HG03097 (cell line): ENCODE results near the gene WFS1.

Experiments used
- ATAC-seq: cut with Tn5 transposase; IDR thresholded peaks from one replicate; pipeline ENCODE4 v1.9.1; 2021; ENCODE audit not compliant: unreplicated experiment, low FRiP score

The WFS1 gene

GRCh38 chr4:6319530-6320150, 50.0 kb downstream of the WFS1 start:
- no peak for ATAC-seq

- no peak for ATAC-seq
These were observed 51.0 kb downstream of the WFS1 start for GRCh38 chr4:6320663-6321062.

- no peak for ATAC-seq
These were observed 51.7 kb downstream of the WFS1 start for GRCh38 chr4:6321361-6321760.

- no peak for ATAC-seq
These were observed 52.6 kb downstream of the WFS1 start for GRCh38 chr4:6322067-6322760.

DNA sequence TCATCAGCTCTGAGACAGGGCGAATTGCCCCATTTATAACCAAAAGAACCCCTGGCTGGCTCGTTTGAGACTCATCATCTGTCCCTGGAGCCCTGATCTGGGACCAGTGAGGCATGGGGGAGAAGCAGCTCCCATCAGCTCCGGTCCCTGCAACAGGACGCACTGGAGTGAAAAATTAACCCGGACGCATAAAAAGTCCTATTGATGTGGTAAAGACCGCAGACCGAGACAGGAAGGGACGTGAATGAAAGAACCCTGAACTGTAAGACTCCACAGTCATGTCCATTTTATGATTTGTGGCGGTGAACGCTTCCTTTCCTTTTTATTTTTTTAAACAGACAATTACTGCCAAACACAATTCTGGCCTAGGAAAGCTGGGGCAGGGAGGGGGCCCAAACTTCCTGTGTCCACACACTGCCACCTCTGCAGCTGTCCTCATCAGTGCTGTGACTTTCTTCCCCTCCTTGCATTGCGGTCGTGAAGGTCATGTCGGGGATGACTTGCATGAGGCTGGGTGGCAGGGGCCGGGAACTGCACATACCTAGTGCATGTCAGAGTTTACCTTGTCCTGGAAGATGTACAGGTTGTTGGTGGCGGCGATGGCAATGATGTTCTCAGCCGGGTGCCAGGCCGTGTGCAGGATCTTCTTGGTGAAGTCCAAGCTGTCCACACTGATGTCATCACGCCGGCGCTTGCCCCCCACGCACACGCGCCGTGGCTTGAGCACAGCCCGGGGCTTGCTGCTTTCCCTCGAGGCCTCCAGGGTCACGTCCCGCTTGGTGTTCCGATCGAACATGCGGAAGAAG, 53.3 kb downstream of the WFS1 start:
- no peak for ATAC-seq

DNA sequence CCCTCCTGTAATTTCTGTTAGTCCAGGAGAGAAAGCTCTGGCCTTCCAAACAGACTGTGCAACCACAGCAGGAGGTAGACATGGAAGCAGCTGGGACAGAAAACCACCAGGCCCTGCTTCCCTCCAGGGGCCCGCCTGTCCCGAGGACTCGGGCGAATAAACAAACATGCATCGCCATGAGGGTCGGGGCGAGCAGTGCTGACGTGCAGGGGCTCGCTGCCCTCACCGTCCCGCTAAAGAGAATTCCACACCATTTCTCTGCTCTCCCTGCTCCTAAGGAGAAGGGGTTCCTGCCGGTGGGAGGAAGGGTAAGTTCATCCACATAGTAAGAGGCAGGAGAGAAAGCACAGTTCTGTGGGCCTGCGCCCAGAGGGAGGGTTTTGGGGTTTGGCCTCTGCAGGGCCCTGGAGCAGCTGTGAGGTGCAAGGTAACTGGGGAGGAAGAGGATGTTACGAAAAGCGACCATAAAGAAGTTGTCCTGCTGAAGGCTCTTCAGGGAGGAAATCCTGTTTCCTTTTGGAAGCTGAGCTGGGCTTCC, 54.9 kb downstream of the WFS1 start:
- ATAC-seq = no peak

DNA sequence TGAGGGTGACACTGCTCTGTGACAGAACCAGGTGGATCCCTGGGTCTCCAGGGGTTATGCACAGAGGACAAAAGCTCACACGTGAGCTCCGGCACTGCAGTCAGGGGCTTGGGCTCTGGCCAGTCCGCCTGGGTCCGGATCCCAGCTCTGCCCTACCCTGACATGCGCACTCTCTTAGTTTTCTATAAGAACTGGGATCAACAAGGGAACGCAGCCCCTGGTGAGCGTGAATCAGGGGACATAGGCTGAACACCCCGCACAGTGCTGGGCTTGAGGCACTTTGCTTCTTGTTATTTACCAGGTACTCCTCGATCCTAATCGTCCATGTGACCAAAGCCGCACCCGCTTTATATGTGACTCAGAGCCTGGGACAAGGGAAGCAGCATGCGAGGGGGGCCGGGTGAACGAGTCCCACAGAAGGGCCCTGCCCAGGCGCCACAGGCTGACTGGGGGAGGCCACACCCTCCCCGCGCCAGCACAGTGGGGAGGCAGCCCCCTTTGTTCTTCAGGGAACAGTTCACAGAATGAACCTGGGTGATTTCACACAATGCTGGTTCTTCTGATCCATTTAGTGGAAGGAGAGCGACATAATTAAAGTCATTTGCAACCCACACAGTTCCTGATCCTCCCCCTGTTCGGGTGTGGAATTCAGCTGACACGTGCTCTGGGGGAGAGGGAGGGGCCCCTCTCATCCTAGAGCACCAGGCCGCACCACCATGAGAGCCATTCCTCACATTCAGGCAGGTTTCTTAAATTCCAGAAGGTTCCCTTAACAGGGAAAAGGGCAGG, 55.5 kb downstream of the WFS1 start:
- ATAC-seq = no peak

GRCh38 chr4:6325788-6326290, 56.2 kb downstream of the WFS1 start:
- ATAC-seq = no peak

GRCh38 chr4:6326312-6327060, 56.8 kb downstream of the WFS1 start:
- no peak for ATAC-seq

- ATAC-seq = peak; percentile 60
These were observed 57.7 kb downstream of the WFS1 start for GRCh38 chr4:6327220-6327917.

DNA sequence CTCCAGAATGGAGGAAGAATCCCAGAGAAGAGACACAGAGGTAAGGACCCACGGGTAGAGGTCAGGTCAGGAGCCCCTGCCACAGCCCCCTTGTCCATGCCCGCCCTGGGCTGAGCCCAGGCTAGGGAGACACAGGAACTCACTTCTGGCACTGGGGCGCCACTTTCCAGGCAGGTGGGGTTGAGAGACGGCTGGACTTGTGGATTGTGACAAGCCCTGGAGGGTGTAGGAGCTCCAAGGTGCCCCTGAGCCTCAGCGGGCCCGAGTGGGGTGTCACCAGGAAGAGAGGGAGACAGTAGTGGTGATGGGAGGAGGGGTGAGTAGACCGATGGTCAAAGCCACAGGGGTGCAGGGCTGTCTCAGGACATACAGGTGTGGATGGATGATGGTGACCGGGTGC, 58.9 kb downstream of the WFS1 start:
- no peak for ATAC-seq

GRCh38 chr4:6329478-6330383, 60.1 kb downstream of the WFS1 start:
- no peak for ATAC-seq

DNA sequence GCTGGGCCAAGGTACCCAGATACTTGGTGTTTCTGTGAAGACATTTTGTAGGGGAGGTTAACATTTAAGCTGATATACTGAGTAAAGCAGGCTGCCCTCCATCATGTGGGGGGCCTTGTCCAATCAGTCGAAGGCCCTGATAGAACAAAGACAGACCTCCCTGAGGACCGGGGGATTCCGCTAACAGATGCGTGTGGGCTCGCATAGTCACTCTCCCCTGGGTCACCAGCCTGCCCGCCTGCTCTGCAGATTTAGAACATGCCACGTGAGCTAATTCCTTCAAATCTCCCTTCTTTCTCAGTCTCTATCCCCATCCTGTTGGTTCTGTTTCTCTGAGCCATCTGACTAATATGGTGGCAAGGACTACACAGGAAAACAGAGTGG, 60.7 kb downstream of the WFS1 start:
- ATAC-seq = no peak

GRCh38 chr4:6331018-6331417, 61.4 kb downstream of the WFS1 start:
- no peak for ATAC-seq

DNA sequence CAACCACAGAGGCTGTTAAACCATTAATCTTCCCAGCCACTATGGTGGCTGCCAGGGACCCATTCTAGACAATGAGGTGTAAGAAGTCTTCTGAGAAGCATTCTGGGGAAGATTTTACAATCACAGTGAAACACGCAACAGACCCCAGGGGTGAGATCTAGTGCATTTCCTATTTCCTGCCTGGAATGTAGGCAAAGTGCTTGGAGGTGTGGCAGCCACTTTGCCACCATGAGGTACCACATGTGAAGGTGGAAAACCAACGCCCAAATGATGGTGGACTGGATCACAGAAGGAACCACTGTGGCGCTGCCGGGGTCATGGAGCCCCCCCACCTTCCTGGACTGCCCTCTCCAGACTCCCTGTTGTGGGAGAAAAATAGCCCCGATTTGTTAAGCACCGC, 61.8 kb downstream of the WFS1 start:
- no peak for ATAC-seq

DNA sequence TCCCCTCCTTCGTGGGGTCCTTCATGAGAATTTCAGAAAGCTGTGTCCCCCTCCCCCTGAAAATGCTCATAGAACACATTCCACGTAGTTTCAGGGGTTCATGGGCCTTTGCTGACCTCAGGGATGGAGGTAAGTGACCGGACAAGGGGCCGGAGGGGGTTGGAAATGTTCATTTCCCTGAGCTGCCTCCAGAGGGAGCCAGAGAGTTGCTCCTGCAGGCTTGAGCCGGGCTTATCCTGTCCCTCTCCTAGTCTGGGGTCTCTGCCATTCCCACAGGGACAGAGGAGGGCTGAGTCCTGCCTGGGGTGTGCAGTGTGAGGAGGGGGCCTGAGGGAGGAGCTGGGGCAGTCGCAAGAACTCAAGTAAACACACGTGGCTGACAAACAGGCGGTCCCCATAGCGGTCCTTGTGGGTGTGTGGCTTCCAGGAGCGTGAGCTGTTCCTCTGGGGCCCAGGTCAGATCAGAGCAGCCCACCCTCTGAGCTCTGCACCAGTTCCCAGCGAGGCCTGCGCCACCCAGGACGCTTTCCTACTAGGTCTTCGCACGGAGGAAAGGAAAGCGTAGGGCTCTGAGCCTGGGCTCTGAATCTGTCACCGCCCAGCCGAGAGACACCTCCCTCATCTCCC, 62.5 kb downstream of the WFS1 start:
- no peak for ATAC-seq

- ATAC-seq = no peak
These were observed 63.0 kb downstream of the WFS1 start for GRCh38 chr4:6332669-6333050.
